Kidney tubule cell (primary cell): Measurements from ENCODE around the gene COPS4.
"Not testable (repeated sequence)": the region's sequence is repeated elsewhere in the genome, so short reads cannot be mapped to it uniquely, and the experiment has no call there.

Source experiments
- DNase-seq: peaks from one replicate; pipeline ENCODE4 v3.0.0-alpha.2; 2018; ENCODE audit warnings: low spot score

The COPS4 gene

DNA sequence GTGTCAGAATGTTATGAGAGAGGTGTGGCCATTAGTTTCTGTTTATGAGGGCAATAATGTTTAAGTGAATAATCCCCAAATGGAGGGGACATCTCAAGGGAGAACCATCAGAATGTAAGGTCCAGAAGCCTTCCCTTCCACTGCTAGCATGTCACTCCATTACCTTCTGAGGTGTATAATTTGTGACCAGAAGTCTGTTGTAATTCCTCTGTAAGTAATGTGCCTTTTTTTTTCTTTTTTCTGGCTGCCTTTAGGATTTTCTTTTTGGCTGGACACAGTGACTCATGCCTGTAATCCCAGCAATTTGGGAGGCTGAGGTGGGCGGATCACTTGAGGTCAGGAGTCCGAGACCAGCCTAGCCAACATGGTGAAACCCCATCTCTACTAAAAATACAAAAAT, 10.8 kb upstream of the COPS4 start:
- DNase-seq, result no peak

DNA sequence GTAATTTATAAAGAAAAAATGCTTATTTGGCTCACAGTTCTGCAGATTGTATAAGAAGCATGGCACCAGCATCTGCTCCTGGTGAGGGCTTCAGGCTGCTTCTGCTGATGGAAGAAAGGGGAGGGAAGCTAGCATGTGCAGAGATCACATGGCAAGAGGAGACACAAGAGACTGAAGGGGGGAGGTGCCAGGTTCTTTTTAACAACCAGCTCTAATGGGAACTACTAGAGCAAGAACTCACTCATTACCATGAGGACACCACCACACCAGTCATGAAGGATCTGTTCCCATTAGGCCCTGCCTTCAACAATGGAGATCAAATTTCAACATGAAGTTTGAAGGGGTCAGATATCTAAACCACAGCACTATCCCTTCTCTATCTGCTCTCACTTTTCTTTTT, 9.4 kb upstream of the COPS4 start:
- DNase-seq, result peak; percentile 16

DNA sequence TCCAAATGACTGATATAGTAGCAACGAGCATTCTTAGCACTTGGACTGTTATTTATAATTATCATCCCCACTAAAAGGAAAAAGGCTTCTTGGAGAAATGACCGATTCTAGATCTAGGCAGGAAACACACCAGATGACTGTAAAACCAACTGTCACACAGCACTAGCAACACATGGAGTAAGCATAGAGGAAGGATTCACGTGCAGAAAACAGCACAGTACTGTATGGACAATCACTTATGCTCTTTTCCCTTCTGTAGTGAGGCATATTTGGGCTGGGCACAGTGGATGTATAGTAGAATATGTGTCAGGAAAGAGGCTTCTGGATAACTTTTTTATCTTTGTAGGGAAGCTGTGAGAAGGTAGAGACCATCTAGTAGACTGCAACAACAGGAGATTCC, 6.0 kb upstream of the COPS4 start:
- DNase-seq, result no peak

DNA sequence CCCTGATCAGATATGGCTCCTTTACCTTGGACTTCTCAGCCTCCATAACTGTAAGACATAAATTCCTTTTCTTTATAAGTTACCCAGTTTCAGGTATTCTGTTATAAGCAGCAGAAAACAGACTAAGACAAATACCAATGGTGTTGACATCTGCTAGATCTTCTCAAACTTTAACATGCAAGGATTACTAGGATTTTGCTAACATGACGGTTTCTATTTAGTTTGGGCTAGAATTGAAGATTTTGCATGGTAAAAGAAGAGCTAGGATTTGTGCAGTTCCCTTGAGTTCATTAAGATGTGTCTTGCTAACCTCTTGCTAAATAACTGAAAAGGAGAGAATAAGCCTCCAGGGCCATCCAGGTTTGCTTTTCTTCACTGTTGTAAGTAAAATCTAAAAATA, 5.3 kb upstream of the COPS4 start:
- no peak for DNase-seq

DNA sequence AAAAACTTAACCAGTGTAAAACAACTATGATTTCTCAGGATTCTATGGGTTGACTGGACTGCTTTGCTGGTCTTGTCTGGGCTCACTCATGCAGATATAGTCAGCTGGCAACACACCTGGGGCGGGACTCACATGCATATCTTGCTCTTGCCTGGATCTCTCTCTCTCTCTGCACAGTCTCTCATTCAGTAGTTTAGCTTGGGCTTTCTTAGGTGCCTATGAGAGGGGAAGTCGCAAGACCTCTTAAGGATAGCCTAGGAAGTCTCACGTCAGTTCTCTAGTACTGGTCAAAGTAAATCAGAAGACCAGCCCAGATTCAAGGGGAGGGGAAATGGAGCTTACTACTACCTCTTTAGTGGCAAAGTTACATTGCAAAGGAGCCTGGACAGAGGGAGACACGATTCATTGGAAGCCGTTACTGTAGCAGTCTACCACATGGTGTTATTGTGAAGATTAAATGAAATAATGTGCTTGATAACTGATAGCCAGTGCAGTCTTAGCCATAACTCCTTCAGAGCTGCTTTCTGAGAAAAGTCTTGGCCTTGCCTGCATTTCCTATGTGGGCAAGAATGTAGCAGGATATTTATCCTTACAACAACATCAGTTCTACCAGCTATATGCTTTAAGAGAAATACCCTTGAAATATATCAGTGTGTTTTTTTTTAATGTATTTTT, 2.1 kb downstream of the COPS4 start:
- DNase-seq, result peak; percentile 13

DNA sequence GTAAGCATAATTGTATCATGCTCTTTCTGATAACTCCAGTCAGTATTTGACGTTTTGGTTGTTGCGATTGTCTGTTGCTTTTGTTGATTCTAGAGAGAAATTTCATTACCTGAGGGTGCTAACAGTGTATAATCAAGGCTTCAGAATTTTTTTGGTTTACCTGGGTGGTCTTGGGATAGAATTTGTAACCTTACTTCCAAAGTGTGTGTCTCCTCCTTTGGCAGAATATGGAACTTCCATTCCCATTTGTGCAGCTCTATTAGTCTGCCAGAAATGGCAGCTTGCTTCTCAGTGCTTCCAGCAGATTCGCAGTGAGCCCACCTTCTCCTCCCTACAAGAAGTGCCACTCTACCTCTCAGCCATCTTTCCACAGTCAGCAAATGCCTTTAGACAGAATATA, 5.3 kb downstream of the COPS4 start:
- no peak for DNase-seq

DNA sequence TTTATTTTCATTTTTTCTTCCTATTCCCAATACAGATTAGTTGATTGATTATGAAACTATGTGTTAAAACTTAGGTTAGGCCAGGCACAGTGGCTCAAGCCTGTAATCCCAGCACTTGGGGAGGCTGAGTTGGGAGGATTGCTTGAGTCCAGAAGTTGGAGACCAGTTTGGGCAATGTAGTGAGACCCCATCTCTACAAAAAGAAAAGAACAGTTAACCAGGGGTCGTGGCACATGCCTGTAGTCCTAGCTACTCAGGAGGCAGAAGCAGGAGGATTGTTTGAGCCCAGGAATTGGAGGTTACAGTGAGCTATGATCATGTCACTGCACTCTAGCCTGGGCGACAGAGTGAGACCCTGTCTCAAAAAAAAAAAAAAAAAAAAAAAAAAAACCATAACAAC, 8.2 kb downstream of the COPS4 start:
- not testable (repeated sequence) for DNase-seq

DNA sequence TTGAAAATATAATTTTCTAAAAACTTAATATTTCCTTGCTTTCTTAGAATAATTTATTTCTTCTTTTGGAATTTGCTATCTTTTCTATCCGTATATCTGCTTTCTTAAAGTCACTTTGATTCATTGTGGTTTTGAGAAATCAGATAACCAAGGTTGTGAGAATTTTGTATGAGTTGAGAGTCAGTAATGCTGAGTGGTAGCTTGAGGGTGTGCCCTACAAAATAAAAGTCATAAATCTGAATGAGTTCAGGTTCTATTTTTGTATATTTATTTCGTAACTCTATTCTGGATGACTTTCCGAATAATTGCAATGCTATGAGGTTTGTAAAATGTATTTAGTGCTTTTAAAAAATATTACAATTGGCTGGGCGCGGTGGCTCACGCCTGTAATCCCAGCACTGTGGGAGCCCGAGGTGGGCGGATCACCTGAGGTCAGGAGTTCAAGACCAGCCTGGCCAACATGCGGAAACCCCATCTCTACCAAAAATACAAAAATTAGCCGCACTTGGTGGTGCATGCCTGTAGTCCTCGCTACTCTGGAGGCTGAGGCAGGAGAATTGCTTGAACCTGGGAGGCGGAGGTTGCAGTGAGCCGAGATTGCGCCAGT, 8.9 kb downstream of the COPS4 start:
- no peak for DNase-seq

DNA sequence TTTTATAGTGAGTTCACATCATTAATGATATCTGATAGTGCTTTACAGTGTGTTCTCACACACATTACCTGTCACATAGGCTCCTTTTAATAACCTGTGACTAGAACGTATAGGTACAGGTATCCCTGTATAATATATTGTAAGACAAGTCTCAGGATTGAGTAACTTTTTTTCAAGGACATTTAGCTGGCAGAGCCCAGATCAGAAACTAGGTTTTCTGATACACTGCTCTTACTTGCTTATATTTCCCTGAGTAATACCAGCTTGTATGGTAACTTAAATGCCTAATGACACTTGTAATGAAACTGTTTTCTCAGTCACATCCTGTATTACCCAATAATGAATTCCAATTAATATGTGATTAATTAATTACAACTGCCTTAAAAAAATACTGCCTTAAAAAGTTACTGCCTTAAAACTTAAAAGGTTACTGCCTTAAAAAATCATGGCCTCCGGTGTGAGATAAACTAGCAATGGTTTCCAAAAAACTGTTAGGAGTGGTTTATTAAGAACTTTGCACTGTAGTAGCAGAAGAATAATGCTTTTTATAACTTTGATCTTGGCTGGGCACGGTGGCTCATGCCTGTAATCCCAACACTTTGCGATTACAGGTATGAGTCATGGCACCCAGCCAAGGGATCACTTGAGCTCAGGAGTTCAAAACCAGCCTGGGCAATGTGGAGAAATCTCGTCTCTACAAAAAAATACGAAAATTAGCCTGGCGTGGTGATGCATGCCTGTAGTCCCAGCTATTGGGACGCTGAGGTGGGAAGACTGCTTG, 11.9 kb downstream of the COPS4 start:
- DNase-seq, result peak; percentile 17

DNA sequence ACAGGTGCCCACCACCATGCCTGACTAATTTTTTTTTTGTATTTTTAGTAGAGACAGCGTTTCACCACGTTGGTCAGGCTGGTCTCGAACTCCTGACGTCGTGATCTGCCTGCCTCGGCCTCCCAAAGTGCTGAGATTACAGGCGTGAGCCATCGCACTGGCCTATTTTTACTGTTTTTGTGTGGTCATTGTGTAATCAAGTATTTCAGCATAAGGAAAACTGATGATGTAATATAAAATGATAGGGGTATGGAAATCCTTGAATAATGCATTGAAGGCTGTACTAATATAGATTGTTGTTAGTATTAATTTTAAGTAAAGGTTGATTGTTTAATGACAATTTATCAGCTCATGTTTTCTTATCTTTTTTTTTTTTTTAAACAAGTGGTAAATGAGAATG, 13.8 kb downstream of the COPS4 start:
- not testable (repeated sequence) for DNase-seq

DNA sequence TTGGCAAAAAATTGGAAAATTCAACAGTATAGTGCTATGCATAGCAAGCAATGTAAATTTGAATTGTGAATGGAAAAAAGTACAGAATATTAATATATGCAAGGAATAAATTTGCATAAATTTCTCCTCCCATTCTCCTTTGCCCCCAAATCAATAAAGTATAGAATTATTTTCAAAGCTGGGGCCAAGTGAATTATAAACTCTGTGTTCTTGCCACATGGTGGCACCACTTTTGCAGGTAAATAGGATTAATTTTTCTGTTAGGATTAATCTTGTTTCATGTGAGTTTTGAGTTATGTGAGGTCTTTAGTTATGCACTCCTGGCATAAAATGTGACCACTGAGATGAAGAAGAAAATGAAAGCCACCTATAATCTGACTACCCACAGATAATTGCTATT, 19.9 kb downstream of the COPS4 start:
- peak; percentile 20 for DNase-seq

DNA sequence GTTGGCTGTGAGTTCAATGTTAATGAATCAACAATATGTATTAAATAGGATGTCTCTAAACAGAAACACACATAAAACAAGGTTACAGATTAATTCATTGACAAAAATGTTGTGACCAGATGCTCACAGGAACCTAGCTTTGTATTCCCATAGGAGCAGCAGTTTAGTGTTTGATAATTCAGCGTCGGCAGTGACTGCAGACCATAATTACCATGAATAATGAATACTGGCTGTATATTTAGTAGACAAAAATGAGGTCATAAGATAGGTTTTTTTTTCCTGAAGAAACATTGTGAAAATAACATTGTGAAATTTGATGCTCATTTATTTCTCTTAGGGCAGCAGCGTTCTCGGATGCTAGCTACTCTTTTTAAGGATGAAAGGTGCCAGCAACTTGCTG, 27.8 kb downstream of the COPS4 start:
- DNase-seq, result no peak

DNA sequence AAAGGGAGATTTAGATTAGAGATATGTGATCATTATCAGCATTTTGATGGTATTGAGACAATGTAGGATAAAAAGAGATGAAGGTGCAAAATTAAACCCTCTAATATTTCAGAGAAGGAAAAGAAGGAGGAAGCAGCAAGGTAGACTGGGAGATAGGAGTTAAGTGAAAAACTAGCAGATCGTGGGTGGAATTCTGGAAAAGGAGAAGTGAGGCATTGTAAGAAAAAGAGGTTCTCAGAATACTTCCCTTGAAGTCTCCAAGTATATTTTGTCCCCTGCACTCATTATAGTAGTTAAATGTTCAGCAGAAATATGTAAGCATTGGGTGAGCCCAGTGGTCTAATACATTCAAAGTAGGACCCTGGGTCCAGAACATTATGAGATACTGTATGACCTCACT, 30.3 kb downstream of the COPS4 start:
- no peak for DNase-seq

DNA sequence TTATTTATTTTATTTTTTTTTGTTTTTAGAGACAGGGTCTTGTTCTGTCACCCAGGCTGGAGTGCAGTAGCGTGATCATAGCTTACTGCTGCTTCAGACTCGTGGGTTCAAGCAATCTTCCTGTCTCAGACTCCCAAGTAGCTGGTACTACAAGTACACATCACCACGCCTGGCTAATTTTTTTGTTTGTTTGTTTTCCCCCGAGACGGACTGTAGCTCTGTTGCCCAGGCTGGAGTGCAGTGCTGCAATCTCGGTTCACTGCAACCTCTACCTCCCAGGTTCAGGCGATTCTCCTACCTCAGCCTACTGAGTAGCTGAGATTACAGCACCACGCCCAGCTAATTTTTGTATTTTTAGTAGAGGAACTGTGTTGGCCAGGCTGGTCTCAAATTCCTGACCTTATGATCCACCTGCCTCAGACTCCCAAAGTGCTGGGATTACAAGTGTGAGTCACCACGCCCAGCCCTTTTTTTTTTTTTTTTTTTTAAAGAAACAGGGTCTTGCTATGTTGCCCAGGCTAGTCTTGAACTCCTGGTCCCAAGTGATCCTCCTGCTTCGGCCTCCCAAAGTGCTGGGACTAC, 32.2 kb downstream of the COPS4 start:
- DNase-seq, result no peak

DNA sequence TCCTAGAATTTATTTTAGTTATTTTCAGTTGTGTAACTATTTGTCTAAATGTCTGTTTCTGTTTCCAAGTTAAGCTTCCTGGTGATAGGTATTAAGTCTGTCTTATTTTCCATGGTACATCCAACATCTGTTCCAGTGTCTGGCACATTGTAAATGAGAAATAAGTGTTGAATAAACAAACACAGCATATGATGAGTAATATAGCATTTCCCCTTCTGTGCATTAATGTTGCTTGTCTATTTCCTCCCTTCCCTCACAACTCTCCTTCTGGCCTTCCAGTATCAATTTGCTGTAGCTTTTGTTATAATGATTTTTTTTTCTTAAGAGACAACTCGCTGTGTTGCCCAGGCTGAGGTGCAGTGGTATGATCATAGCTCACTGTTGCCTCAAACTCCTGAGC, 36.1 kb downstream of the COPS4 start:
- DNase-seq, result no peak

DNA sequence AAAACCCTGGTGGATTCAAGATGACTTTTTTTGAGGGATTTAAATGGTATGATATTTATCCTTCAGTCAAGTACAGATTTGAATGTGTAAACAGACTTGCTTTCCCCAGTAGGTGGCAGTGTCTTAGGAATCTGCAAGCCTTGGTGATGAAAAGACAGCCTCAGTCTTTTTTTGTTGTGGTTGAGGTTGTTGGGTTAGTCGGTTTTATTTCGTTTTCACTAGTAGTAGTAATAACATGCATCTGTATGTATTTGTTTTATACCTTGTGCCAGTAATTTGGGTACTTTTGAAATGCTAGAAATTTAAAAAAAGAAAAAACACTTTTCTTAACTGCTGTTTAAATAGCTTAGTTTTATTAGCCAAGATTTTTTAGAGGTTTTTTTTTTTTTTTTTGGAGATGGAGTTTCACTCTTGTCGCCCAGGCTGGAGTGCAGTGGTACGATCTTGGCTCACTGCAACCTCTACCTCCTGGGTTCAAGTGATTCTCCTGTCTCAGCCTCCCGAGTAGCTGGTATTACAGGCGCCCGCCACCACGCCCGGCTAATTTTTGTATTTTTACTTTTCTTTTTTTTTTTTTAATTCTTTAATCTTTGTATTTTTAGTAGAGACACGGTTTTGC, 39.2 kb downstream of the COPS4 start:
- DNase-seq, result peak; percentile 72

DNA sequence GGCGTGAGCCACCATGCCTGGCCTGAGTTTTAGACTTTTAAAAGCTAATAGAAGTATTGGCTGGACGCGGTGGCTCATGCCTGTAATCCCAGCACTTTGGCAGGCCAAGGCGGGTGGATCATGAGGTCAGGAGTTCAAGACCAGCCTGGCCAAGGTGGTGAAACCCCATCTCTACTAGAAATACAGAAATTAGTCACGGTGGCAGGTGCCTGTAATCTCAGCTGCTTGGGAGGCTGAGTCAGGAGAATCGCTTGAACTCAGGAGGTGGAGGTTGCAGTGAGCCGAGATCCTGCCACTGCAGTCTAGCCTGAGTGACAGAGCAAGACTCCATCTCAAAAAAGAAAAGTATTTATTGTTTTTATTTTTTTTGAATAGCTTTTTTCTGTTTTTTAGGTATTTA, 39.8 kb downstream of the COPS4 start:
- DNase-seq, result not testable (repeated sequence)

DNA sequence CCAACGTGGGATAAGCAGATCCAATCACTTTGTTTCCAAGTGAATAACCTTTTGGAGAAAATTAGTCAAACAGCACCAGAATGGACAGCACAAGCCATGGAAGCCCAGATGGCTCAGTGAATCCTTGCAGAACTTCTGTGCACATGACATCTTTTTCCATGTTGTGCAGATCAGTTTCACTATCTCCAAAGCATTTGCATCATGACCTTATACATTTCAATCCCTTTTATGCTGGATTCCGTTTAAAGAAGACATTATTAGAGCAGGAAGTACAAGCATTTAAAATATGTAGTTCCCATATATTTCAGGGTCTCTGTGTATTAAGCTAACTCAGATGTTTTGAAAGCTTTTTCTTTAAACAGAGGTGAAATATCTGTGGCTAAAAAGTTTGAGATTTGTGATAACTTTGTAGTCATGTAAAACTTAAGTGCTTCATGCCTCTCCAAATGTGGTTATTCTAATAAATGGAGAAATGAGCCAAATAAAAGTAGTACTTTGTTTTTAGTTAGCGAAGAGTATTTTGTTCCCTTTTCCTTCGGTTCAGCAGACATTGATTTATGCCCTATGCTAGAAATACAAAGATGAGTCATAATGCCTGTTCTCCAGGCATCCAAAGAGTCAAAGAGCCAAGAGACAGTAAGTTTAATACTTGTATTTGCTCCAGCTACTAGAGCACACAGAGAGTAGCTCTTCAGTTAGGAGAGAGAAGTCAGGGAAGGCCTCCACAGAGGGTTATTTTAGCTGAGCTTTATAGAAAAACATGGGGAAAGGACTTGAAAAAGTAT, 40.5 kb downstream of the COPS4 start:
- peak; percentile 16 for DNase-seq

DNA sequence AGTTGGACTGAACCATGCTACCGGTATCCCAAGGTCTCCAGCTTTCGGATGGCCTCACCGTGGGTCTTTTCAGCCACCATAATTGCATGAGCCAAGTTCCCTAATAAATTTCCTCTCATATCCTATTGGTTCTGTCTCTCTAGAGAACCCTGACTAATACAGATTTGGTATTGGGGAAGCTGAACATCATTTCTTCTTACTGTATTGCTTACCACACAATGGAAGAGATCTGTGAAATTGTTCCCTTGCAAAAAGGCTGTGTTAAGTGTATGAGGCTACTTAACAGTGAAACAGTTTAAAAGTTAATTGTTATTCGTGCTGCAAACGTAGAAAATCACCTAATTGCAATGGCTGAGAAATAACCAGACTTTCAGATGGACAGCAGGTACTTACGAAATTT, 45.6 kb downstream of the COPS4 start:
- DNase-seq, result no peak

DNA sequence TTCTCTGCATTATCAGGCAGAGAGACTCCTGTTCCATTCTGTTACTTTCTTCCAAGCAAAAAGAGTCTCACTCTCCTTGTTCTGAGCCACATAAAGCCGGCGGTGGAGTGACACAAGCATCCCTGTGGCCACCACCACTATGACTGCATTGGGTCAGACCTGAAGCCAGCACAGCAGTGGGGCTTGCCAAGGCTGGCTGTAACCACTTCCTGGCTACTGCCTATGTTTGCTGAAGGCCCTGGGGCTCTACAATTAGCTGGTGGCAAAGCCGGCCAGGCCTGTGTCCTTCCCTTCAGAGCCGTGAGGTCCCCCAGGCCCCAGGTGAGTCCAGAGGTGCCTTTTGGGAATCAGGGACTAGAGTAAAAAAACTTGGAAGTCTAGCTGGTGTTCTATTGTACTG, 47.8 kb downstream of the COPS4 start:
- DNase-seq, result peak; percentile 22

DNA sequence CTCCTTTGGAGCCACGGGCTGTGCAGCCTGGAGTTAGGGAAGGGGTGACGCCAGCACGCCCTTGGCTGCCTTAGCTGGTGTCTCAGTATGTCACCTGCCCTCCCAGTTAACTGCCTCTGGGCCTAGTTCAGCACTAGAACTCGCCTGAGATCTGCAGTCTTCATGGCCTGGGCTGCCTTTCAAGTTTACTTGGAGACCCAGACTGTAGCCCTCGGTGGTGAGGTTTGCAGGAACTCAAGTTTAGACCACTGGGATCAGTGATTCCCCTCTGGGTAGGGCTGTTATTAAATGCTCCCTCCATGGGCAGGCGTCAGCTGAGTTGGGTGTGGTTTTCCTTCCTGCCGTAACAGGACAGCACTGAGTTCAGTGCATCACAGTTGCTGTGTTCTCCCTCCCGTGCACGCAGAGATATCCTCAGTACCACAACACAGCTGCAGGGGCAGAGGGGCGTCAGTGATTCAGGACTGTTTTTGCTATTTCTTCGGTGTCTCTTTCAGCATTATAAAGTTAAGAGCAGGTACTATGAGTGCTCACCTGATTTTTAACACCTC, 49.0 kb downstream of the COPS4 start:
- no peak for DNase-seq
